NT2/D1 (cell line): Measurements from ENCODE around the gene ANLN.

ENCODE experiments used
- YY1 ChIP-seq: IDR thresholded peaks from 2 replicates; pipeline ENCODE4 v1.6.1; 2011; ENCODE audit not compliant: insufficient read length, insufficient read depth
- ZNF274 ChIP-seq: IDR thresholded peaks from 2 replicates; pipeline ENCODE4 v1.6.1; 2011; ENCODE audit warnings: mild to moderate bottlenecking, low read depth, low read length

DNA sequence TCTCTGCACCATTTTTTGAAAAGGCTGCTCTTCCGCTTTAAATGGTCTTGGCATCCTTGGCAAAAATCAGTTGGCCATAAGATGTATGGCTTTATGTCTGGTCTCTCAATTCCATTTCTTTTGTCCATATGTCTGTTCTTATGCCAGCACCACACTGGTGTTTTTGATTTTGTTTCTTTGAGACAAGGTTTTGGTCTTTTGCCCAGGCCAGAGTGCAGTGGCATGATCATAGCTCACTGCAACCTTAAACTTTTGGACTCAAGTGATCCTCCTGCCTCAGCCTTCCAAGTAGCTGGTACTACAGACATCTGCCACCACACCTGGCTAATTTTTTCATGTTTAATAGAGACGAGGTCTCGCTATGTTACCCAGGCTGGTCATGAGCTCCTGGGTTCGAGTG lies 48.5 kb downstream of the ANLN start:
- TF ChIP-seq ZNF274 (no peak), YY1 (no peak)
